Measurements from ENCODE around the gene SHC2.

Gene SHC2

DNA sequence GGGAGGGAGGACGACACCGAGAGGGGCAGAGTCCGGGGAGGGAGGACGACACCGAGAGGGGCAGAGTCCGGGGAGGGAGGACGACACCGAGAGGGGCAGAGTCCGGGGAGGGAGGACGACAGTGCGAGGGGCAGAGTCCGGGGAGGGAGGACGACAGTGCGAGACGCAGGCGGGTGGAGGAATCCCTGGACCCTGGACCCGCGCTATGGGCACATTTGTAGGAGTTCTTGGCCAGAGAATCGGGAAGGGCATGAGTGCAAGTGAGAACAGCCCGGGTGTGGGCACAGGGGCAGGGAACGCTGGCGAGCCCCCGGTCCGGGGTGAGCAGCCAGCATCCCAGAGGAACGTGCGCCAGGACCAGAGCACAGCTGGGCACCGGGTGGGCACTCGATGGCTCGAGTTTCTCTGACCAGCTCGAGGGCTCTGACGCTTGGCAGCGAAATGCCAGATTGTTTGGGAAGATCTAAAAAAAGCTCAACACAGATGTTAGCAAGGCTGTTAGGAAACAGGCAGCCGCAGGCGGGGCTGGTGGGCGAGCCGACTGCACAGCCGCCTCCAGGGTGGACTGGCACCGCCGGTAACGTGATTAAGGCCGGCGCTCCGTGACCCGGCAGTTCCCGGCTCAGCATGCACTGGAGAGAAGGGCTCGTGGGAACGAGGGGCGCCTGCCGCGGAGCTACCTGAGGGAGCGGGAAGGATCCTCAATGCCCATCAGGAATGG lies 33.9 kb downstream of the SHC2 start:
- no peak; the same call in 2 of the 3 replicates for ATAC-seq
- TF ChIP-seq ISL1 (CRISPR knock-in tag; IDR thresholded peaks at IDR 0.05) (no peak), ZFP30 (CRISPR knock-in tag; IDR thresholded peaks at IDR 0.05) (no peak), OSR1 (CRISPR knock-in tag; IDR thresholded peaks at IDR 0.05) (no peak), TCF4 (CRISPR knock-in tag; IDR thresholded peaks at IDR 0.05; ENCODE audit: borderline replicate concordance) (no peak; the same call in 1 of the 2 replicates), ARNTL (CRISPR knock-in tag; IDR thresholded peaks at IDR 0.05; ENCODE audit: borderline replicate concordance, low read depth) (no peak), ESRRG (CRISPR knock-in tag; IDR thresholded peaks at IDR 0.05) (no peak), CSDC2 (CRISPR knock-in tag; IDR thresholded peaks at IDR 0.05) (no peak), BACH2 (CRISPR knock-in tag; IDR thresholded peaks at IDR 0.05; ENCODE audit: borderline replicate concordance) (no peak), ZNF8 (CRISPR knock-in tag; IDR thresholded peaks at IDR 0.05) (no peak), PPARA (CRISPR knock-in tag; IDR thresholded peaks at IDR 0.05; ENCODE audit: borderline replicate concordance) (no peak), ZNF565 (CRISPR knock-in tag; conservative IDR thresholded peaks at IDR 0.05; ENCODE audit: low read depth) (no peak), ZC3H10 (CRISPR knock-in tag; IDR thresholded peaks at IDR 0.05) (no peak)
- TF ChIP-seq, protein P1, sequence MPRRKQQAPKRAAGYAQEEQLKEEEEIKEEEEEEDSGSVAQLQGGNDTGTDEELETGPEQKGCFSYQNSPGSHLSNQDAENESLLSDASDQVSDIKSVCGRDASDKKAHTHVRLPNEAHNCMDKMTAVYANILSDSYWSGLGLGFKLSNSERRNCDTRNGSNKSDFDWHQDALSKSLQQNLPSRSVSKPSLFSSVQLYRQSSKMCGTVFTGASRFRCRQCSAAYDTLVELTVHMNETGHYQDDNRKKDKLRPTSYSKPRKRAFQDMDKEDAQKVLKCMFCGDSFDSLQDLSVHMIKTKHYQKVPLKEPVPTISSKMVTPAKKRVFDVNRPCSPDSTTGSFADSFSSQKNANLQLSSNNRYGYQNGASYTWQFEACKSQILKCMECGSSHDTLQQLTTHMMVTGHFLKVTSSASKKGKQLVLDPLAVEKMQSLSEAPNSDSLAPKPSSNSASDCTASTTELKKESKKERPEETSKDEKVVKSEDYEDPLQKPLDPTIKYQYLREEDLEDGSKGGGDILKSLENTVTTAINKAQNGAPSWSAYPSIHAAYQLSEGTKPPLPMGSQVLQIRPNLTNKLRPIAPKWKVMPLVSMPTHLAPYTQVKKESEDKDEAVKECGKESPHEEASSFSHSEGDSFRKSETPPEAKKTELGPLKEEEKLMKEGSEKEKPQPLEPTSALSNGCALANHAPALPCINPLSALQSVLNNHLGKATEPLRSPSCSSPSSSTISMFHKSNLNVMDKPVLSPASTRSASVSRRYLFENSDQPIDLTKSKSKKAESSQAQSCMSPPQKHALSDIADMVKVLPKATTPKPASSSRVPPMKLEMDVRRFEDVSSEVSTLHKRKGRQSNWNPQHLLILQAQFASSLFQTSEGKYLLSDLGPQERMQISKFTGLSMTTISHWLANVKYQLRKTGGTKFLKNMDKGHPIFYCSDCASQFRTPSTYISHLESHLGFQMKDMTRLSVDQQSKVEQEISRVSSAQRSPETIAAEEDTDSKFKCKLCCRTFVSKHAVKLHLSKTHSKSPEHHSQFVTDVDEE (CRISPR knock-in tag; IDR thresholded peaks at IDR 0.05) = no peak
- TF ChIP-seq, protein P2, sequence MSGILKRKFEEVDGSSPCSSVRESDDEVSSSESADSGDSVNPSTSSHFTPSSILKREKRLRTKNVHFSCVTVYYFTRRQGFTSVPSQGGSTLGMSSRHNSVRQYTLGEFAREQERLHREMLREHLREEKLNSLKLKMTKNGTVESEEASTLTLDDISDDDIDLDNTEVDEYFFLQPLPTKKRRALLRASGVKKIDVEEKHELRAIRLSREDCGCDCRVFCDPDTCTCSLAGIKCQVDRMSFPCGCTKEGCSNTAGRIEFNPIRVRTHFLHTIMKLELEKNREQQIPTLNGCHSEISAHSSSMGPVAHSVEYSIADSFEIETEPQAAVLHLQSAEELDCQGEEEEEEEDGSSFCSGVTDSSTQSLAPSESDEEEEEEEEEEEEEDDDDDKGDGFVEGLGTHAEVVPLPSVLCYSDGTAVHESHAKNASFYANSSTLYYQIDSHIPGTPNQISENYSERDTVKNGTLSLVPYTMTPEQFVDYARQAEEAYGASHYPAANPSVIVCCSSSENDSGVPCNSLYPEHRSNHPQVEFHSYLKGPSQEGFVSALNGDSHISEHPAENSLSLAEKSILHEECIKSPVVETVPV (CRISPR knock-in tag; IDR thresholded peaks at IDR 0.05) = no peak
- TF ChIP-seq, protein P3, sequence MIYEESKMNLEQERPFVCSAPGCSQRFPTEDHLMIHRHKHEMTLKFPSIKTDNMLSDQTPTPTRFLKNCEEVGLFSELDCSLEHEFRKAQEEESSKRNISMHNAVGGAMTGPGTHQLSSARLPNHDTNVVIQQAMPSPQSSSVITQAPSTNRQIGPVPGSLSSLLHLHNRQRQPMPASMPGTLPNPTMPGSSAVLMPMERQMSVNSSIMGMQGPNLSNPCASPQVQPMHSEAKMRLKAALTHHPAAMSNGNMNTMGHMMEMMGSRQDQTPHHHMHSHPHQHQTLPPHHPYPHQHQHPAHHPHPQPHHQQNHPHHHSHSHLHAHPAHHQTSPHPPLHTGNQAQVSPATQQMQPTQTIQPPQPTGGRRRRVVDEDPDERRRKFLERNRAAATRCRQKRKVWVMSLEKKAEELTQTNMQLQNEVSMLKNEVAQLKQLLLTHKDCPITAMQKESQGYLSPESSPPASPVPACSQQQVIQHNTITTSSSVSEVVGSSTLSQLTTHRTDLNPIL (CRISPR knock-in tag; IDR thresholded peaks at IDR 0.05; ENCODE audit: low read depth) = no peak
- TF ChIP-seq, protein P4, sequence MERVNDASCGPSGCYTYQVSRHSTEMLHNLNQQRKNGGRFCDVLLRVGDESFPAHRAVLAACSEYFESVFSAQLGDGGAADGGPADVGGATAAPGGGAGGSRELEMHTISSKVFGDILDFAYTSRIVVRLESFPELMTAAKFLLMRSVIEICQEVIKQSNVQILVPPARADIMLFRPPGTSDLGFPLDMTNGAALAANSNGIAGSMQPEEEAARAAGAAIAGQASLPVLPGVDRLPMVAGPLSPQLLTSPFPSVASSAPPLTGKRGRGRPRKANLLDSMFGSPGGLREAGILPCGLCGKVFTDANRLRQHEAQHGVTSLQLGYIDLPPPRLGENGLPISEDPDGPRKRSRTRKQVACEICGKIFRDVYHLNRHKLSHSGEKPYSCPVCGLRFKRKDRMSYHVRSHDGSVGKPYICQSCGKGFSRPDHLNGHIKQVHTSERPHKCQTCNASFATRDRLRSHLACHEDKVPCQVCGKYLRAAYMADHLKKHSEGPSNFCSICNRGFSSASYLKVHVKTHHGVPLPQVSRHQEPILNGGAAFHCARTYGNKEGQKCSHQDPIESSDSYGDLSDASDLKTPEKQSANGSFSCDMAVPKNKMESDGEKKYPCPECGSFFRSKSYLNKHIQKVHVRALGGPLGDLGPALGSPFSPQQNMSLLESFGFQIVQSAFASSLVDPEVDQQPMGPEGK (CRISPR knock-in tag; IDR thresholded peaks at IDR 0.05; ENCODE audit: borderline replicate concordance) = no peak

DNA sequence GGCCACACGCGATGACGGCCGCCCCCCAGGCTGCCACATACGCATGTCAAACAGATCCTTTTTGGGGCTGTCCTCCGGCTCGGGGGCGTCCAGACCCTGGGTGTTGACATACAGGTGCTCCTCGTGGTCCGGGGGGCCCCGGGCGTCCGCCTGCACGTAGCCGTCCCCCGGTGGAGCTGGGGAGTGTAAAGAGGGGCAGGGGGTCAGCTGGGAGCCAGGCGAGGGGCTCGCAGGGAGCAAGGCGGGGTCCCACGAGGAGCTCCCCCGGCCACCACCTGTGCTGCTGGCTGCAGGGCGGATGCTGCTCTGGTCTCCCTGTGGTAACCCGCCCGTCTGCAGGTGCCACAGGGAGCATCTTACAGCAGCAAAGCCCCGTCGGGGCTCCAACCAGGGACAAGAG lies 35.8 kb downstream of the SHC2 start:
- TF ChIP-seq CSDC2 (CRISPR knock-in tag; IDR thresholded peaks at IDR 0.05) (no peak), GLIS3 (CRISPR knock-in tag; IDR thresholded peaks at IDR 0.05) (no peak), TCF4 (CRISPR knock-in tag; IDR thresholded peaks at IDR 0.05; ENCODE audit: borderline replicate concordance) (no peak), ZNF70 (CRISPR knock-in tag; IDR thresholded peaks at IDR 0.05) (no peak), ISL1 (CRISPR knock-in tag; IDR thresholded peaks at IDR 0.05) (no peak), ARNTL (CRISPR knock-in tag; IDR thresholded peaks at IDR 0.05; ENCODE audit: borderline replicate concordance, low read depth) (no peak), ZNF565 (CRISPR knock-in tag; conservative IDR thresholded peaks at IDR 0.05; ENCODE audit: low read depth) (no peak), ZFP30 (CRISPR knock-in tag; IDR thresholded peaks at IDR 0.05) (no peak), ZNF8 (CRISPR knock-in tag; IDR thresholded peaks at IDR 0.05) (no peak)
- TF ChIP-seq, protein P5, sequence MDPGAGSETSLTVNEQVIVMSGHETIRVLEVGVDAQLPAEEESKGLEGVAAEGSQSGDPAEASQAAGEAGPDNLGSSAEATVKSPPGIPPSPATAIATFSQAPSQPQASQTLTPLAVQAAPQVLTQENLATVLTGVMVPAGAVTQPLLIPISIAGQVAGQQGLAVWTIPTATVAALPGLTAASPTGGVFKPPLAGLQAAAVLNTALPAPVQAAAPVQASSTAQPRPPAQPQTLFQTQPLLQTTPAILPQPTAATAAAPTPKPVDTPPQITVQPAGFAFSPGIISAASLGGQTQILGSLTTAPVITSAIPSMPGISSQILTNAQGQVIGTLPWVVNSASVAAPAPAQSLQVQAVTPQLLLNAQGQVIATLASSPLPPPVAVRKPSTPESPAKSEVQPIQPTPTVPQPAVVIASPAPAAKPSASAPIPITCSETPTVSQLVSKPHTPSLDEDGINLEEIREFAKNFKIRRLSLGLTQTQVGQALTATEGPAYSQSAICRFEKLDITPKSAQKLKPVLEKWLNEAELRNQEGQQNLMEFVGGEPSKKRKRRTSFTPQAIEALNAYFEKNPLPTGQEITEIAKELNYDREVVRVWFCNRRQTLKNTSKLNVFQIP (CRISPR knock-in tag; IDR thresholded peaks at IDR 0.05; ENCODE audit: borderline replicate concordance, low read depth) = no peak
- TF ChIP-seq, protein P2 (CRISPR knock-in tag; IDR thresholded peaks at IDR 0.05) = no peak
- TF ChIP-seq, protein P1 (CRISPR knock-in tag; IDR thresholded peaks at IDR 0.05) = no peak
- TF ChIP-seq, protein P3 (CRISPR knock-in tag; IDR thresholded peaks at IDR 0.05; ENCODE audit: low read depth) = no peak
- TF ChIP-seq, protein P4 (CRISPR knock-in tag; IDR thresholded peaks at IDR 0.05; ENCODE audit: borderline replicate concordance) = no peak
- ATAC-seq = no peak

All from SK-N-SH treated with all-trans-retinoic acid at 6 μM for 48 hours (cell line).